ENCODE measurements around the gene RAPGEF2. TPM values are rescaled to one million over a fixed set of nuclear protein-coding genes. Genes with fewer than 3 reads are reported as not detected.

RAPGEF2 gene
- total RNA-seq, 1 donor = 50.3 TPM

GRCh38 chr4:159143687-159144086 lies 40.8 kb downstream of the RAPGEF2 start:
- no peak for DNase-seq (ENCODE audit: insufficient read length, low spot score, missing footprints)
- H3K4me3 ChIP-seq (ENCODE audit: insufficient read depth, low read length) = no peak overlapping the region
- no peaks in the 10 kb centered on the region for H3K9me3 ChIP-seq (ENCODE audit: low read depth, low read length)
- H4K20me1 ChIP-seq (ENCODE audit: insufficient read depth, low read length) = peaks cover 39% of the 10 kb centered on the region
- H3K27me3 ChIP-seq (ENCODE audit: insufficient read depth, low read length) = no peaks in the 10 kb centered on the region
- H3K79me2 ChIP-seq (ENCODE audit: insufficient read depth, low read length) = peaks cover 75% of the 10 kb centered on the region
- peaks cover 19% of the 10 kb centered on the region for H3K4me1 ChIP-seq (ENCODE audit: insufficient read depth, low read length)
- no peak overlapping the region for H2AFZ ChIP-seq (ENCODE audit: low read length)
- H3K27ac ChIP-seq (ENCODE audit: low read depth, low read length) = no peak overlapping the region
- no peak for TF ChIP-seq CTCF (IDR thresholded peaks at IDR 0.05; ENCODE audit: extremely low read depth, low read depth, low read length)
- no peaks in the 10 kb centered on the region for H3K36me3 ChIP-seq (ENCODE audit: insufficient read depth, low read length)
- no peak overlapping the region for H3K4me2 ChIP-seq (ENCODE audit: insufficient read depth, low read length)

- H3K79me2 ChIP-seq (ENCODE audit: insufficient read depth, low read length) = peaks cover 75% of the 10 kb centered on the region
Measured at GRCh38 chr4:159144112-159144694, 41.3 kb downstream of the RAPGEF2 start.

GRCh38 chr4:159145318-159145991 lies 42.6 kb downstream of the RAPGEF2 start:
- TF ChIP-seq CTCF (IDR thresholded peaks at IDR 0.05; ENCODE audit: extremely low read depth, low read depth, low read length) = no peak
- DNase-seq (ENCODE audit: insufficient read length, low spot score, missing footprints) = no peak
- Histone ChIP-seq H2AFZ (ENCODE audit: low read length) (no peak overlapping the region), H3K4me3 (ENCODE audit: insufficient read depth, low read length) (no peak overlapping the region), H3K27ac (ENCODE audit: low read depth, low read length) (no peak overlapping the region), H3K4me1 (ENCODE audit: insufficient read depth, low read length) (peaks cover 19% of the 10 kb centered on the region), H3K36me3 (ENCODE audit: insufficient read depth, low read length) (no peaks in the 10 kb centered on the region), H3K27me3 (ENCODE audit: insufficient read depth, low read length) (no peaks in the 10 kb centered on the region), H3K4me2 (ENCODE audit: insufficient read depth, low read length) (no peak overlapping the region), H4K20me1 (ENCODE audit: insufficient read depth, low read length) (peaks cover 45% of the 10 kb centered on the region), H3K79me2 (ENCODE audit: insufficient read depth, low read length) (peaks cover 77% of the 10 kb centered on the region), H3K9me3 (ENCODE audit: low read depth, low read length) (no peaks in the 10 kb centered on the region)

More at GRCh38 chr4:159144112-159144694, 41.3 kb downstream of the RAPGEF2 start:
- H3K4me3 ChIP-seq (ENCODE audit: insufficient read depth, low read length) = no peak overlapping the region
- H2AFZ ChIP-seq (ENCODE audit: low read length) = no peak overlapping the region
- H3K27me3 ChIP-seq (ENCODE audit: insufficient read depth, low read length) = no peaks in the 10 kb centered on the region
- peaks cover 19% of the 10 kb centered on the region for H3K4me1 ChIP-seq (ENCODE audit: insufficient read depth, low read length)
- no peak overlapping the region for H3K4me2 ChIP-seq (ENCODE audit: insufficient read depth, low read length)
- TF ChIP-seq CTCF (IDR thresholded peaks at IDR 0.05; ENCODE audit: extremely low read depth, low read depth, low read length) = no peak
- H3K27ac ChIP-seq (ENCODE audit: low read depth, low read length) = no peak overlapping the region
- no peaks in the 10 kb centered on the region for H3K9me3 ChIP-seq (ENCODE audit: low read depth, low read length)
- DNase-seq (ENCODE audit: insufficient read length, low spot score, missing footprints) = peak; percentile 60
- H3K36me3 ChIP-seq (ENCODE audit: insufficient read depth, low read length) = no peaks in the 10 kb centered on the region
- H4K20me1 ChIP-seq (ENCODE audit: insufficient read depth, low read length) = peaks cover 43% of the 10 kb centered on the region

- TF ChIP-seq CTCF (IDR thresholded peaks at IDR 0.05; ENCODE audit: extremely low read depth, low read depth, low read length) = no peak
- H3K4me1 ChIP-seq (ENCODE audit: insufficient read depth, low read length) = peaks cover 16% of the 10 kb centered on the region
Measured at GRCh38 chr4:159145992-159146330, 43.1 kb downstream of the RAPGEF2 start.

More at GRCh38 chr4:159145992-159146330, 43.1 kb downstream of the RAPGEF2 start:
- DNase-seq (ENCODE audit: insufficient read length, low spot score, missing footprints) = no peak
- no peak overlapping the region for H3K4me3 ChIP-seq (ENCODE audit: insufficient read depth, low read length)
- H3K36me3 ChIP-seq (ENCODE audit: insufficient read depth, low read length) = no peaks in the 10 kb centered on the region
- H4K20me1 ChIP-seq (ENCODE audit: insufficient read depth, low read length) = peaks cover 49% of the 10 kb centered on the region
- H3K27ac ChIP-seq (ENCODE audit: low read depth, low read length) = no peak overlapping the region
- H3K79me2 ChIP-seq (ENCODE audit: insufficient read depth, low read length) = peaks cover 81% of the 10 kb centered on the region
- no peak overlapping the region for H2AFZ ChIP-seq (ENCODE audit: low read length)
- H3K27me3 ChIP-seq (ENCODE audit: insufficient read depth, low read length) = no peaks in the 10 kb centered on the region
- no peak overlapping the region for H3K4me2 ChIP-seq (ENCODE audit: insufficient read depth, low read length)
- no peaks in the 10 kb centered on the region for H3K9me3 ChIP-seq (ENCODE audit: low read depth, low read length)

All from osteoblast (primary cell).